ENCODE results near the gene TLK1.

- TF ChIP-seq CTCF (IDR thresholded peaks at IDR 0.05; ENCODE audit: extremely low read depth in 1 of 2, insufficient read depth in 1 of 2, low read depth in 1 of 2, low read length in 2 of 2), result no peak
- no peak for TF ChIP-seq EZH2 (IDR thresholded peaks at IDR 0.05; ENCODE audit: borderline replicate concordance, low read depth, low read length, severe bottlenecking)
- TF ChIP-seq POLR2AphosphoS5 (IDR thresholded peaks at IDR 0.05; ENCODE audit: insufficient read depth, low read depth, low read length), result no peak
These were observed 71.2 kb downstream of the TLK1 start for GRCh38 chr2:171089489-171089888.

Data from endothelial cell of umbilical vein (primary cell).